PFSK-1 (cell line): ENCODE data around the gene DUSP15.

Source experiments
- FOXP2 ChIP-seq: optimal IDR thresholded peaks from 2 replicates; pipeline ENCODE3; 2011; ENCODE audit warnings: borderline replicate concordance, control low read depth, inconsistent platforms; ENCODE audit not compliant: insufficient read depth; ENCODE audit errors: extremely low read length, extremely low read depth
- POLR2AphosphoS5 ChIP-seq: IDR thresholded peaks from 2 replicates; pipeline ENCODE4 v1.6.1; 2012; ENCODE audit warnings: low read depth, mild to moderate bottlenecking, control low read depth, low read length, moderate library complexity
- SIN3A ChIP-seq: IDR thresholded peaks from 2 replicates; pipeline ENCODE4 v1.6.1; 2012; ENCODE audit warnings: mild to moderate bottlenecking, low read length, moderate library complexity, borderline replicate concordance; ENCODE audit not compliant: insufficient read depth
- TAF1 ChIP-seq: IDR thresholded peaks from 2 replicates; pipeline ENCODE4 v1.6.1; 2012; ENCODE audit warnings: low read length, control low read depth, borderline replicate concordance; ENCODE audit not compliant: insufficient read depth
- TF ChIP-seq, protein P1 (sequence below), 2 experiments: IDR thresholded peaks; 2 replicates each; pipeline versions ENCODE4 v1.6.1 to v1.8.0; 2011 to 2012; ENCODE audit warnings: low read depth in 2 of 2, low read length in 2 of 2, control low read depth in 1 of 2, inconsistent platforms in 1 of 2, mild to moderate bottlenecking in 1 of 2, moderate library complexity in 1 of 2; ENCODE audit not compliant: insufficient read depth in 1 of 2

- TF ChIP-seq, protein P1, sequence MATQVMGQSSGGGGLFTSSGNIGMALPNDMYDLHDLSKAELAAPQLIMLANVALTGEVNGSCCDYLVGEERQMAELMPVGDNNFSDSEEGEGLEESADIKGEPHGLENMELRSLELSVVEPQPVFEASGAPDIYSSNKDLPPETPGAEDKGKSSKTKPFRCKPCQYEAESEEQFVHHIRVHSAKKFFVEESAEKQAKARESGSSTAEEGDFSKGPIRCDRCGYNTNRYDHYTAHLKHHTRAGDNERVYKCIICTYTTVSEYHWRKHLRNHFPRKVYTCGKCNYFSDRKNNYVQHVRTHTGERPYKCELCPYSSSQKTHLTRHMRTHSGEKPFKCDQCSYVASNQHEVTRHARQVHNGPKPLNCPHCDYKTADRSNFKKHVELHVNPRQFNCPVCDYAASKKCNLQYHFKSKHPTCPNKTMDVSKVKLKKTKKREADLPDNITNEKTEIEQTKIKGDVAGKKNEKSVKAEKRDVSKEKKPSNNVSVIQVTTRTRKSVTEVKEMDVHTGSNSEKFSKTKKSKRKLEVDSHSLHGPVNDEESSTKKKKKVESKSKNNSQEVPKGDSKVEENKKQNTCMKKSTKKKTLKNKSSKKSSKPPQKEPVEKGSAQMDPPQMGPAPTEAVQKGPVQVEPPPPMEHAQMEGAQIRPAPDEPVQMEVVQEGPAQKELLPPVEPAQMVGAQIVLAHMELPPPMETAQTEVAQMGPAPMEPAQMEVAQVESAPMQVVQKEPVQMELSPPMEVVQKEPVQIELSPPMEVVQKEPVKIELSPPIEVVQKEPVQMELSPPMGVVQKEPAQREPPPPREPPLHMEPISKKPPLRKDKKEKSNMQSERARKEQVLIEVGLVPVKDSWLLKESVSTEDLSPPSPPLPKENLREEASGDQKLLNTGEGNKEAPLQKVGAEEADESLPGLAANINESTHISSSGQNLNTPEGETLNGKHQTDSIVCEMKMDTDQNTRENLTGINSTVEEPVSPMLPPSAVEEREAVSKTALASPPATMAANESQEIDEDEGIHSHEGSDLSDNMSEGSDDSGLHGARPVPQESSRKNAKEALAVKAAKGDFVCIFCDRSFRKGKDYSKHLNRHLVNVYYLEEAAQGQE (IDR thresholded peaks at IDR 0.05; ENCODE audit: insufficient read depth in 1 of 2, low read depth in 2 of 2, low read length in 2 of 2) = no peak
- no peak for TF ChIP-seq POLR2AphosphoS5
- TF ChIP-seq SIN3A = no peak
- TF ChIP-seq TAF1 = no peak
- TF ChIP-seq FOXP2 = no peak
Measured at GRCh38 chr20:31851240-31851955, 18.9 kb downstream of the DUSP15 start.
